ENCODE measurements around the gene WDR13. TPM values are rescaled to one million over a fixed set of nuclear protein-coding genes. Genes with fewer than 3 reads are reported as not detected.
"Not testable (repeated sequence)": the region's sequence is repeated elsewhere in the genome, so short reads cannot be mapped to it uniquely, and the experiment has no call there.

The WDR13 gene
- polyA plus RNA-seq, 6 donors from 2014 or later: 54.4 to 85.0 (median 61.3) TPM

DNA sequence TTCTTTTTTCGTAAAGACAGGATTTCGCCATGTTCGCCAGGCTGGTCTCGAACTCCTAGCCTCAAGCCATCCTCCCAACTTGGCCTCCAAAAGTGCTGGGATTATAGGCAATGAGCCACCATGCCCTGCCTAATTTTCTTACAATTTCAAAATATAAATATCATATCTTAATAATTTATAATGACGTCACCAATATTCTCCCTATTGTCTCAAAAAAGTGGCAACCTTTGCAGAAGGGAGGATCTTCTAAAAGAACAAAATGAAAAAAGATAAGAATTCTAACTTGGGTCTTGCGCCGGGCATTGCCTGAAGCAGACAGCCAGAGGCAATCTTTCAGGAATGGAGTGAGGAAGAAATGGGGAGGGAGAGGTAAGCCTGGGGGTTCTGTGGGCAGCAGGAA, 48.4 kb downstream of the WDR13 start:
- H3K27me3 Mint-ChIP-seq: no peaks in the 10 kb centered on the region
- H3K4me1 Mint-ChIP-seq: no peaks in the 10 kb centered on the region
- ATAC-seq (ENCODE audit: low read depth in 2 of 2): no peak
- H3K9me3 Mint-ChIP-seq: no peaks in the 10 kb centered on the region
- H3K36me3 Mint-ChIP-seq: no peaks in the 10 kb centered on the region
- no peak for DNase-seq
- no peak overlapping the region for H3K27ac Mint-ChIP-seq
- H3K4me3 Mint-ChIP-seq: no peak overlapping the region

- Mint-ChIP-seq H3K4me3 (no peak overlapping the region), H3K27me3 (no peaks in the 10 kb centered on the region), H3K4me1 (no peaks in the 10 kb centered on the region), H3K36me3 (no peaks in the 10 kb centered on the region), H3K9me3 (peaks cover 0 to 2% (median 0%) of the 10 kb centered on the region in 7 donors), H3K27ac (no peak overlapping the region)
- peak; percentile 75 to 79 for ATAC-seq (ENCODE audit: low read depth in 2 of 2)
- peak; percentile 27 for DNase-seq
These were observed 51.1 kb downstream of the WDR13 start for GRCh38 chrX:48648336-48648751.

DNA sequence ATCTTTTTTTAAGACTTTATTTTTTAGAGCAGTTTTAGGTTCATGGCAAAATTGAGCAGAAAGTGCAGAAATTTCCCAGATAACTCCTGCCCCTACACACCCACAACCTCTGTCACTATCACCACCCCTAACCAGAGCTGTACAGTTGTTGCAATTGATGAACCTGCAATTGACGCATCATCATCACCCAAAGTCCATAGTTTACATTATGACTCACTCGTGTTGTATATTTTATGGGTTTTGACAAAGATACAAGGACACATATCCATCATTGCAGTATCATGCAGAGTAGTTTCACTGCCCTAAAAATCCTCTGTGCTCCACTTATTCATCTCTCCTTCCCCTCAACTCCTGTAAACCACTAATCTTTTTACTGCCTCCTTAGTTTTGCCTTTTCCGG, 51.8 kb downstream of the WDR13 start:
- peak overlapping the region in 1 of 6 donors; percentile 10 for H3K27ac Mint-ChIP-seq
- H3K9me3 Mint-ChIP-seq: peaks cover 0 to 2% (median 0%) of the 10 kb centered on the region in 7 donors
- no peaks in the 10 kb centered on the region for H3K4me1 Mint-ChIP-seq
- DNase-seq (no peak), ATAC-seq (ENCODE audit: low read depth in 2 of 2) (no peak)
- peaks cover 0 to 6% (median 4%) of the 10 kb centered on the region in 3 donors for H3K27me3 Mint-ChIP-seq
- no peak overlapping the region for H3K4me3 Mint-ChIP-seq
- H3K36me3 Mint-ChIP-seq: no peaks in the 10 kb centered on the region

DNA sequence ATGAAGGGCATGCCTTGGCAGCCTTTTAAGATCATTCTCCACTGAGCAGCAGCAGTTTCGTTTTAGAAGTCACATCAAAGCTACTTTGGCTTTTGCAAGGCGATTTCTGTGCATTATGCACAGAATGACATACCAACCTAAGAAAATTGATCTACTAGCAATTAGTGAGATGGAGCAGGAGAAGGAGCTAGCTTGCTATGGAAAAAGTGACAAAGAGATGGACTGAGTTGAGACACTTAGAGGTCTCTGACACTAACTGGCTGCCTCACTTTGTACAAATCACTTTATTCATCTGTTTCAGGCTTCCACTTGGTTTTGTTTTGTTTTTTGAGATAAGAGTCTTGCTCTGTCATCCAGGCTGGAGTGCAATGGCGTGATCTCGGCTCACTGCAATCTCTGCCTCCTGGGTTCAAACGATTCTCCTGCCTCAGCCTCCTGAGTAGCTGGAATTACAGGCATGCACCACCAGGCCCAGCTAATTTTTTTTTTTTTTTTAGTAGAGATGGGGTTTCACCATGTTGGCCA, 54.8 kb downstream of the WDR13 start:
- not testable (repeated sequence) for H3K36me3 Mint-ChIP-seq; H3K9me3 Mint-ChIP-seq; DNase-seq; ATAC-seq (ENCODE audit: low read depth in 2 of 2); H3K4me1 Mint-ChIP-seq; H3K27ac Mint-ChIP-seq; H3K4me3 Mint-ChIP-seq
- H3K27me3 Mint-ChIP-seq: peaks cover 0 to 17% (median 6%) of the 10 kb centered on the region in 3 donors

DNA sequence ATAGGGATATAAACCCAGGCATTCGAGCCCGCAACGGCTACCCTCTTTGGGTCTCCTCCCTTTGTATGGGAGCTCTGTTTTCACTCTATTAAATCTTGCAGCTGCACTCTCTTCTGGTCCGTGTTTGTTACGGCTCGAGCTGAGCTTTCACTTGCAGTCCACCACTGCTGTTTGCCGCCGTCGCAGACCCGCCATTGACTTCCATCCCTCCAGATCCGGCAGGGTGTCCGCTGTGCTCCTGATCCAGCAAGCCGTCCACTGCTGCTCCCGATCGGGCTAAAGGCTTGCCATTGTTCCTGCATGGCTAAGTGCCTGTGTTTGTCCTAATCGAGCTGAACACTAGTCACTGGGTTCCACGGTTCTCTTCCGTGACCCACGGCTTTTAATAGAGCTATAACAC, 57.5 kb downstream of the WDR13 start:
- not testable (repeated sequence) for DNase-seq; H3K36me3 Mint-ChIP-seq; H3K4me3 Mint-ChIP-seq; H3K27ac Mint-ChIP-seq; ATAC-seq (ENCODE audit: low read depth in 2 of 2); H3K9me3 Mint-ChIP-seq; H3K4me1 Mint-ChIP-seq
- peaks cover 0 to 17% (median 6%) of the 10 kb centered on the region in 3 donors for H3K27me3 Mint-ChIP-seq

Other genes starting within 250 kb of the WDR13 start
- gene SSX3, start 240.8 kb upstream of the WDR13 start, polyA plus RNA-seq (ENCODE audit: low read depth in 6 of 6): not detected
- not detected for gene SSX4, start 214.0 kb upstream of the WDR13 start, polyA plus RNA-seq (ENCODE audit: low read depth in 6 of 6)
- gene SSX4B, start 185.5 kb upstream of the WDR13 start, polyA plus RNA-seq (ENCODE audit: low read depth in 6 of 6): not detected
- gene SLC38A5, start 127.2 kb upstream of the WDR13 start, polyA plus RNA-seq (ENCODE audit: low read depth in 6 of 6): 10 to 100 TPM in 1 of 6 donors, 1 to 10 TPM in 5; 6.4 to 11.8 (median 8.5) TPM
- 10 to 100 TPM; 45.1 to 72.0 (median 57.5) TPM for gene FTSJ1, start 121.3 kb upstream of the WDR13 start, polyA plus RNA-seq (ENCODE audit: low read depth in 6 of 6)
- gene PORCN, start 88.5 kb upstream of the WDR13 start, polyA plus RNA-seq (ENCODE audit: low read depth in 6 of 6): 10 to 100 TPM in 3 of 6 donors, 1 to 10 TPM in 3; 1.5 to 12.2 (median 9.0) TPM
- gene EBP, start 75.7 kb upstream of the WDR13 start, polyA plus RNA-seq (ENCODE audit: low read depth in 6 of 6): 10 to 100 TPM; 54.3 to 83.5 (median 64.1) TPM
- 10 to 100 TPM; 14.5 to 24.4 (median 21.2) TPM for gene TBC1D25, start 57.8 kb upstream of the WDR13 start, polyA plus RNA-seq (ENCODE audit: low read depth in 6 of 6)
- gene RBM3, start 23.0 kb upstream of the WDR13 start, polyA plus RNA-seq (ENCODE audit: low read depth in 6 of 6): 100 to 1,000 TPM; 231 to 340 (median 264) TPM
- 10 to 100 TPM; 12.7 to 27.8 (median 19.4) TPM for gene WAS, start 86.3 kb downstream of the WDR13 start, polyA plus RNA-seq (ENCODE audit: low read depth in 6 of 6)
- 10 to 100 TPM in 3 of 6 donors, 1 to 10 TPM in 3; 6.6 to 13.3 (median 10.1) TPM for gene SUV39H1, start 99.2 kb downstream of the WDR13 start, polyA plus RNA-seq (ENCODE audit: low read depth in 6 of 6)
- not detected for gene GLOD5, start 164.3 kb downstream of the WDR13 start, polyA plus RNA-seq (ENCODE audit: low read depth in 6 of 6)
- gene GATA1, start 189.1 kb downstream of the WDR13 start, polyA plus RNA-seq (ENCODE audit: low read depth in 6 of 6): under 1 TPM in 2 of 6 donors, not detected in 4; 0.23 to 0.27 TPM
- 10 to 100 TPM; 11.9 to 26.6 (median 21.2) TPM for gene HDAC6, start 204.6 kb downstream of the WDR13 start, polyA plus RNA-seq (ENCODE audit: low read depth in 6 of 6)
- under 1 TPM in 2 of 6 donors, not detected in 4; 0.51 to 0.92 TPM for gene ERAS, start 229.0 kb downstream of the WDR13 start, polyA plus RNA-seq (ENCODE audit: low read depth in 6 of 6)
- under 1 TPM in 1 of 6 donors, not detected in 5; 0.57 TPM for gene PCSK1N, start 238.1 kb downstream of the WDR13 start, polyA plus RNA-seq (ENCODE audit: low read depth in 6 of 6)

Data from naive B cell (primary cell).